HEK293 (cell line): Measurements from ENCODE around the gene PAX7.

Experiments
- CTCF ChIA-PET: fragments of 350-600 bp; formaldehyde crosslinking; extraction: SDS; loops from one replicate; lab custom pipeline; 2021; ENCODE audit warnings: antibody characterized with exemption; lab: Yijun Ruan, JAX
- POLR2A ChIA-PET: fragments of 300-600 bp; formaldehyde crosslinking; extraction: SDS; loops from one replicate; lab custom pipeline; 2020; ENCODE audit warnings: antibody characterized with exemption, inconsistent platforms; lab: Yijun Ruan, JAX
- H3K27ac ChIP-seq: fragments of 200-500 bp; sonication (Bioruptor generic); 2 replicates; pipeline ENCODE4 v1.5.1; 2014; ENCODE audit warnings: low read depth, low read length, control low read depth, inconsistent platforms; ENCODE audit errors: extremely low read depth
- H3K36me3 ChIP-seq, 2 experiments: fragments of 200-500 bp in 1 of 2; sonication (Bioruptor generic) in 1 of 2; 1 replicate in 1 of 2; 2 replicates in 1 of 2; pipeline ENCODE4 v1.5.1; 2014 to 2017; ENCODE audit warnings: inconsistent platforms in 2 of 2, low read length in 2 of 2; ENCODE audit not compliant: control insufficient read depth in 2 of 2, insufficient read depth in 1 of 2
- H3K4me1 ChIP-seq: fragments of 200-500 bp; sonication (Bioruptor generic); 2 replicates; pipeline ENCODE4 v1.5.1; 2014; ENCODE audit warnings: mild to moderate bottlenecking, low read length, inconsistent platforms; ENCODE audit not compliant: control insufficient read depth, insufficient read depth
- H3K4me3 ChIP-seq: 2 replicates; pipeline ENCODE4 v1.5.1; 2011; ENCODE audit warnings: low read depth, mild to moderate bottlenecking, control low read depth, low read length, moderate library complexity
- H3K9me3 ChIP-seq: fragments of 200-500 bp; sonication (Bioruptor generic); 2 replicates; pipeline ENCODE4 v1.5.1; 2014; ENCODE audit warnings: low read depth, low read length, inconsistent platforms; ENCODE audit not compliant: control insufficient read depth, insufficient read depth
- BCL11B ChIP-seq: fragments of 450-650 bp; formaldehyde crosslinking; IDR thresholded peaks from 2 replicates; pipeline ENCODE4 v1.5.1; 2016; ENCODE audit warnings: low read depth, missing biosample characterization, missing genetic modification characterization
- HOXC10 ChIP-seq: sonication (generic); formaldehyde crosslinking; IDR thresholded peaks from 2 replicates; pipeline ENCODE4 v1.8.1; 2023; ENCODE audit warnings: mild to moderate bottlenecking, missing genetic modification reagents
- KLF9 ChIP-seq: fragments of 450-650 bp; formaldehyde crosslinking; IDR thresholded peaks from 2 replicates; pipeline ENCODE4 v1.5.1; 2016; ENCODE audit warnings: missing biosample characterization, missing genetic modification characterization, low read depth
- OSR2 ChIP-seq: fragments of 450-650 bp; formaldehyde crosslinking; IDR thresholded peaks from 2 replicates; pipeline ENCODE4 v1.5.1; 2016; ENCODE audit warnings: missing biosample characterization, missing genetic modification characterization
- SETDB1 ChIP-seq: IDR thresholded peaks from one replicate; pipeline ENCODE4 v1.6.1; 2017; ENCODE audit warnings: mild to moderate bottlenecking, low read length, moderate library complexity, mixed read lengths; ENCODE audit not compliant: insufficient read length
- SP7 ChIP-seq: fragments of 450-650 bp; formaldehyde crosslinking; IDR thresholded peaks from 2 replicates; pipeline ENCODE4 v1.5.1; 2016; ENCODE audit warnings: missing biosample characterization, missing genetic modification characterization
- YY2 ChIP-seq: fragments of 450-650 bp; formaldehyde crosslinking; IDR thresholded peaks from 2 replicates; pipeline ENCODE4 v1.5.1; 2016; ENCODE audit warnings: missing biosample characterization, missing genetic modification characterization
- ZBTB1 ChIP-seq: fragments of 450-650 bp; formaldehyde crosslinking; IDR thresholded peaks from 2 replicates; pipeline ENCODE4 v1.5.1; 2016; ENCODE audit warnings: missing biosample characterization, missing genetic modification characterization
- ZIC2 ChIP-seq: fragments of 450-650 bp; formaldehyde crosslinking; IDR thresholded peaks from 2 replicates; pipeline ENCODE4 v1.5.1; 2016; ENCODE audit warnings: missing biosample characterization, missing genetic modification characterization
- ZNF121 ChIP-seq: fragments of 450-650 bp; formaldehyde crosslinking; IDR thresholded peaks from 2 replicates; pipeline ENCODE4 v1.5.1; 2016; ENCODE audit warnings: missing biosample characterization, missing genetic modification characterization
- ZNF132 ChIP-seq: fragments of 450-650 bp; formaldehyde crosslinking; IDR thresholded peaks from 2 replicates; pipeline ENCODE4 v1.5.1; 2017; ENCODE audit warnings: missing biosample characterization, missing genetic modification characterization, borderline replicate concordance
- ZNF169 ChIP-seq: fragments of 450-650 bp; formaldehyde crosslinking; IDR thresholded peaks from 2 replicates; pipeline ENCODE4 v1.5.1; 2016; ENCODE audit warnings: missing biosample characterization, missing genetic modification characterization
- ZNF24 ChIP-seq: fragments of 450-650 bp; formaldehyde crosslinking; IDR thresholded peaks from 2 replicates; pipeline ENCODE4 v1.5.1; 2016; ENCODE audit warnings: missing biosample characterization, missing genetic modification characterization
- ZNF473 ChIP-seq: fragments of 450-650 bp; formaldehyde crosslinking; IDR thresholded peaks from 2 replicates; pipeline ENCODE4 v1.5.1; 2017; ENCODE audit warnings: missing biosample characterization, missing genetic modification characterization
- ZNF48 ChIP-seq: fragments of 450-650 bp; formaldehyde crosslinking; IDR thresholded peaks from 2 replicates; pipeline ENCODE4 v1.5.1; 2016; ENCODE audit warnings: missing biosample characterization, missing genetic modification characterization
- ZNF560 ChIP-seq: fragments of 450-650 bp; formaldehyde crosslinking; IDR thresholded peaks from 2 replicates; pipeline ENCODE4 v1.5.1; 2017; ENCODE audit warnings: missing biosample characterization, missing genetic modification characterization, borderline replicate concordance
- ZNF600 ChIP-seq: fragments of 450-650 bp; formaldehyde crosslinking; IDR thresholded peaks from 2 replicates; pipeline ENCODE4 v1.5.1; 2016; ENCODE audit warnings: missing biosample characterization, missing genetic modification characterization
- ZNF621 ChIP-seq: fragments of 450-650 bp; formaldehyde crosslinking; IDR thresholded peaks from 2 replicates; pipeline ENCODE4 v1.5.1; 2017; ENCODE audit warnings: missing biosample characterization, missing genetic modification characterization
- ZNF624 ChIP-seq: fragments of 450-650 bp; formaldehyde crosslinking; IDR thresholded peaks from 2 replicates; pipeline ENCODE4 v1.5.1; 2017; ENCODE audit warnings: missing biosample characterization, missing genetic modification characterization
- ZNF677 ChIP-seq: fragments of 450-650 bp; IDR thresholded peaks from 2 replicates; pipeline ENCODE4 v1.5.0; 2018; ENCODE audit warnings: missing biosample characterization, mild to moderate bottlenecking, missing genetic modification characterization, moderate library complexity
- ZNF701 ChIP-seq: fragments of 450-650 bp; formaldehyde crosslinking; IDR thresholded peaks from 2 replicates; pipeline ENCODE4 v1.5.1; 2016; ENCODE audit warnings: missing biosample characterization, missing genetic modification characterization
- ZNF76 ChIP-seq: fragments of 450-650 bp; formaldehyde crosslinking; IDR thresholded peaks from 2 replicates; pipeline ENCODE4; 2016; ENCODE audit warnings: low read depth, missing biosample characterization, missing genetic modification characterization, borderline replicate concordance
- ZNF768 ChIP-seq: fragments of 450-650 bp; formaldehyde crosslinking; IDR thresholded peaks from 2 replicates; pipeline ENCODE4 v1.5.1; 2018; ENCODE audit warnings: missing biosample characterization, mild to moderate bottlenecking, missing genetic modification characterization
- ZNF776 ChIP-seq: fragments of 450-650 bp; formaldehyde crosslinking; IDR thresholded peaks from 2 replicates; pipeline ENCODE4 v1.5.0; 2017; ENCODE audit warnings: missing biosample characterization, missing genetic modification characterization, borderline replicate concordance
- ZNF785 ChIP-seq: fragments of 450-650 bp; formaldehyde crosslinking; IDR thresholded peaks from 2 replicates; pipeline ENCODE4 v1.5.1; 2016; ENCODE audit warnings: missing biosample characterization, missing genetic modification characterization
- TF ChIP-seq, protein P1 (sequence below): IDR thresholded peaks from 2 replicates; pipeline ENCODE4 v1.6.1; 2011; ENCODE audit warnings: mild to moderate bottlenecking, low read depth, low read length, borderline replicate concordance
- TF ChIP-seq, protein P2 (sequence below): fragments of 450-650 bp; formaldehyde crosslinking; IDR thresholded peaks from 2 replicates; pipeline ENCODE4 v1.5.1; 2017; ENCODE audit warnings: missing biosample characterization, missing genetic modification characterization
- TF ChIP-seq, protein P3 (sequence below): fragments of 450-650 bp; formaldehyde crosslinking; IDR thresholded peaks from 2 replicates; pipeline ENCODE4 v1.5.1; 2016; ENCODE audit warnings: missing biosample characterization, missing genetic modification characterization

The PAX7 gene

GRCh38 chr1:18719786-18720451 lies 89.3 kb downstream of the PAX7 start:
- Histone ChIP-seq H3K27ac (no peak overlapping the region), H3K36me3 (no peaks in the 10 kb centered on the region), H3K9me3 (no peaks in the 10 kb centered on the region), H3K4me1 (no peaks in the 10 kb centered on the region), H3K4me3 (no peak overlapping the region)
- POLR2A ChIA-PET: no interaction called here
- CTCF ChIA-PET: no interaction called here
- TF ChIP-seq SP7 (tag by site-specific recombination) (no peak), ZNF600 (tag by site-specific recombination) (0 out of 2 replicates have a peak, but pooled peaks have one; percentile 26)

DNA sequence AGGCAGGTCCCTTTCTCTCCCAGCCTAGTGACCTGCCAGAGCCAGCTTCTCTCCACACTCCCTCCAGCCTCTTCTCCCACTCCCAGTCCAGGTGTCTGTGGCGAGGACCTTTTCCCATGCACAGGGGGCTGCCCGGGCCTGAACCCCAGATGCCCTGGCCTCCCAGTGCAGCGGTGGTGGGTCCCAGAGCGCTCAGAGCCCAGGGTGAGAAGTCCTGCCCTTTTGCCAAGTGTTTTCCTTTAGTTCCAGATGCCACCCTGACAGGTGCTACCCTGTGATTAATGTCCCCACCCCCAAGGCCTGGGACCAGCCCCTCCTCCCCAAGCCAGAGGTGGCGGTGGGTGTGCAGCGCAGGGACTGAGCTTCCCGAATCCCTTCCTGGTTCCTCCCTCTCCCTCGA lies 90.4 kb downstream of the PAX7 start:
- Histone ChIP-seq H3K27ac (no peak overlapping the region), H3K4me1 (no peaks in the 10 kb centered on the region), H3K36me3 (no peaks in the 10 kb centered on the region)
- CTCF ChIA-PET: no interaction called here
- no peak for TF ChIP-seq ZNF132 (tag by site-specific recombination)
- no peak for TF ChIP-seq ZNF121 (tag by site-specific recombination)
- TF ChIP-seq OSR2: no peak
- TF ChIP-seq ZNF624: no peak
- TF ChIP-seq ZNF785: no peak
- TF ChIP-seq ZNF776 (tag by site-specific recombination): no peak
- TF ChIP-seq ZNF701 (tag by site-specific recombination): no peak
- no peak for TF ChIP-seq ZNF621 (tag by site-specific recombination)
- no peak for TF ChIP-seq HOXC10 (CRISPR knock-in tag)
- TF ChIP-seq, protein P1, sequence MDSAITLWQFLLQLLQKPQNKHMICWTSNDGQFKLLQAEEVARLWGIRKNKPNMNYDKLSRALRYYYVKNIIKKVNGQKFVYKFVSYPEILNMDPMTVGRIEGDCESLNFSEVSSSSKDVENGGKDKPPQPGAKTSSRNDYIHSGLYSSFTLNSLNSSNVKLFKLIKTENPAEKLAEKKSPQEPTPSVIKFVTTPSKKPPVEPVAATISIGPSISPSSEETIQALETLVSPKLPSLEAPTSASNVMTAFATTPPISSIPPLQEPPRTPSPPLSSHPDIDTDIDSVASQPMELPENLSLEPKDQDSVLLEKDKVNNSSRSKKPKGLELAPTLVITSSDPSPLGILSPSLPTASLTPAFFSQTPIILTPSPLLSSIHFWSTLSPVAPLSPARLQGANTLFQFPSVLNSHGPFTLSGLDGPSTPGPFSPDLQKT: no peak
- TF ChIP-seq ZNF560: no peak
- TF ChIP-seq SETDB1: no peak
- no peak for TF ChIP-seq ZNF473 (tag by site-specific recombination)
- no peak for TF ChIP-seq ZIC2 (tag by site-specific recombination)
- no peak for TF ChIP-seq ZNF76 (tag by site-specific recombination)
- no peak for TF ChIP-seq ZNF768 (tag by site-specific recombination)
- TF ChIP-seq, all 188 proteins: peak for 0
- POLR2A ChIA-PET: no interaction called here
- Histone ChIP-seq H3K4me3 (no peak overlapping the region), H3K9me3 (no peaks in the 10 kb centered on the region)

GRCh38 chr1:18721776-18722175 lies 91.1 kb downstream of the PAX7 start:
- ChIA-PET POLR2A (no interaction called here), CTCF (no interaction called here)

DNA sequence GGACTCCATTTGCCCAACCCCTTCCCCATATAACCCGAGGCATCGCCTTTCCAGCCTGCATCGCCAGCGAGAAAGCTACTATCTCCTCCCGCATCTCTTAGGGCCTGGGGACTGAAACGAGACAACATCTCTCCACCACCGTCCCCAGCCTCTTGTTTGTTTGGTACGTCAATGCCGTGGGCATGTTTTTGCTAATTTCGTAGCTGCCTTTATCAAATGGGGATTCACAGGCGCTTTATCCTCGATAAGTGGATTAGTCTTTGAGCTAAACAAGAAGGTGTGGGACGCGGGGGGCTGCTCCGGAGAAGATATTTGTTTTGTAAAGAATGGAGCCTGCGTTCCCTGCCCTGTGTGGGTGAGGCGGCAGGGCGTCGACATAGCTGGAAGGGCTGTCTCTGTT lies 91.6 kb downstream of the PAX7 start:
- ChIA-PET CTCF (interaction anchor here (0.5 kb wide), 1 partner anchor 11 kb away, joined by 3 read pairs; no protein-coding TSS in a partner anchor), POLR2A (no interaction called here)
- Histone ChIP-seq H3K36me3 (no peaks in the 10 kb centered on the region), H3K4me1 (no peaks in the 10 kb centered on the region), H3K27ac (no peak overlapping the region), H3K4me3 (no peak overlapping the region), H3K9me3 (no peaks in the 10 kb centered on the region)
- no peak for TF ChIP-seq YY2 (tag by site-specific recombination)
- TF ChIP-seq ZNF677 (tag by site-specific recombination): no peak
- TF ChIP-seq ZNF48 (tag by site-specific recombination): no peak
- TF ChIP-seq KLF9 (tag by site-specific recombination): no peak
- TF ChIP-seq, protein P2, sequence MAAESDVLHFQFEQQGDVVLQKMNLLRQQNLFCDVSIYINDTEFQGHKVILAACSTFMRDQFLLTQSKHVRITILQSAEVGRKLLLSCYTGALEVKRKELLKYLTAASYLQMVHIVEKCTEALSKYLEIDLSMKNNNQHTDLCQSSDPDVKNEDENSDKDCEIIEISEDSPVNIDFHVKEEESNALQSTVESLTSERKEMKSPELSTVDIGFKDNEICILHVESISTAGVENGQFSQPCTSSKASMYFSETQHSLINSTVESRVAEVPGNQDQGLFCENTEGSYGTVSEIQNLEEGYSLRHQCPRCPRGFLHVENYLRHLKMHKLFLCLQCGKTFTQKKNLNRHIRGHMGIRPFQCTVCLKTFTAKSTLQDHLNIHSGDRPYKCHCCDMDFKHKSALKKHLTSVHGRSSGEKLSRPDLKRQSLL (tag by site-specific recombination): no peak
- TF ChIP-seq ZNF24 (tag by site-specific recombination): no peak
- TF ChIP-seq ZNF169 (tag by site-specific recombination): no peak
- TF ChIP-seq, protein P3, sequence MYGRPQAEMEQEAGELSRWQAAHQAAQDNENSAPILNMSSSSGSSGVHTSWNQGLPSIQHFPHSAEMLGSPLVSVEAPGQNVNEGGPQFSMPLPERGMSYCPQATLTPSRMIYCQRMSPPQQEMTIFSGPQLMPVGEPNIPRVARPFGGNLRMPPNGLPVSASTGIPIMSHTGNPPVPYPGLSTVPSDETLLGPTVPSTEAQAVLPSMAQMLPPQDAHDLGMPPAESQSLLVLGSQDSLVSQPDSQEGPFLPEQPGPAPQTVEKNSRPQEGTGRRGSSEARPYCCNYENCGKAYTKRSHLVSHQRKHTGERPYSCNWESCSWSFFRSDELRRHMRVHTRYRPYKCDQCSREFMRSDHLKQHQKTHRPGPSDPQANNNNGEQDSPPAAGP: no peak
- no peak for TF ChIP-seq BCL11B (tag by site-specific recombination)
- TF ChIP-seq ZBTB1 (tag by site-specific recombination): no peak

More at GRCh38 chr1:18721776-18722175, 91.1 kb downstream of the PAX7 start:
- Histone ChIP-seq H3K27ac (no peak overlapping the region), H3K9me3 (no peaks in the 10 kb centered on the region), H3K36me3 (no peaks in the 10 kb centered on the region), H3K4me3 (no peak overlapping the region), H3K4me1 (no peaks in the 10 kb centered on the region)
- TF ChIP-seq ZNF768 (tag by site-specific recombination) (peak; percentile 65; the same call in 1 of the 2 replicates), ZNF677 (tag by site-specific recombination) (no peak)
